Stimulated activated CD4-positive, alpha-beta T cell treated with anti-CD3 and anti-CD28 coated beads, Interleukin-4, amount 100 ng/mL, for 1 hour (primary cell): ENCODE measurements around the gene IPO4.

Experiments
- DNase-seq: peaks from one replicate; pipeline ENCODE4 v3.0.0-alpha.2; 2020

Gene IPO4

GRCh38 chr14:24194186-24194872 lies 5.7 kb upstream of the IPO4 start:
- no peak for DNase-seq

- DNase-seq: no peak
Measured at GRCh38 chr14:24192933-24193332, 4.3 kb upstream of the IPO4 start.

GRCh38 chr14:24190416-24190815 lies 1.8 kb upstream of the IPO4 start:
- DNase-seq: no peak

GRCh38 chr14:24189460-24189859 lies 844 bp upstream of the IPO4 start:
- DNase-seq: no peak

GRCh38 chr14:24189059-24189375 lies 401 bp upstream of the IPO4 start:
- DNase-seq: no peak

DNA sequence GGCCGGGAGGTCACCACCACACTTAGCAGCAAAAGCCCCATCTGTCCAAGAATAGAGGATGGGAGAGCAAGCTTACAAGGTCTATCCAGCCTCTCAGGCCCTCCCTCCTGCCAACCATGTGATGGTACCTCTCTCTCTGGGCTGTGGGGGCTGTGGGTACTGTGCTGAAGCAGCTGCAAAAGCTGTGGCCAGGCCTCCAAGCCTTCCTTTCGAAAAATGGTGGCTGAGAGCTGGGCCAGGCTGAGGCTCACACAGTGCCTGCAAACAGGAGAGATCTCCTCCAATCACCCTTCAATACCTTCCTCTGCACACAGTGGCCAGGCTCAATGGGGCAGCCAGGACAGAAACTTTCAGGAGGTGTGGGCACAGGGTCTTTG lies 1.1 kb downstream of the IPO4 start:
- DNase-seq: no peak

DNA sequence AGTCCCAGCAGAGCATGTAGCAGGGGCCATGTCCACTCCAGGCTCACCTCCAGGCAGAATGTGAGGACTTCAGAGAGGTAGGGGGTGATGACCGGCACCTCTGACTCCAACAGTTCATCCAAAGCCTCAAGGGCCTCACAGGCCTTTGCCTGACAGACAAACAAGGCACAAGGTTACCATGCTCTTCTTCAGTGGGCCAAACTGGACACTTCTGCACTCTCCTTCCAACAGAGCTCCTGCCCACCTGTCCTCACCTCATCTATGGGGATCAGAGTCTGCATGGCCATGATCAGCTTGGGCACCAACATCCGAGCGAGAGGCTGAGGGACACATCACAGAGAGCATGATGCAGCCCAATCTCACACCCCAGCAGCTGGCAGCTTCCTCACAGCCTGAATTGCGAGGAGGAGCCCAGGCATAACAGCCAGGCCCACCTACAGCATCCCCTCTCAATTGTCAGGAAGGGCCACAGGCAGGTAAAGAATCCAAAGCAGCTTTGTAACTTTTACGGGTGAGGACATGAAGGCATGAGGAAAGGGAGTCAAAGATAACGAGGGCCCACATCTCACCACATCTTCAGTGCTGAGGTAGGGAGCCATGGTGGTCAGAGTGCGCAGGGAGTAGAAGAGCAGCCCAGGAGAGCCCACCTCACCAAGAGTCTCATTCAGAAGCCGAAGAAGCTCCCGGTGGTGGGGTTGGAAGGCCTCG lies 1.6 kb downstream of the IPO4 start:
- no peak for DNase-seq

GRCh38 chr14:24185741-24186140 lies 2.9 kb downstream of the IPO4 start:
- DNase-seq: no peak

GRCh38 chr14:24185026-24185425 lies 3.6 kb downstream of the IPO4 start:
- DNase-seq: no peak

- DNase-seq: no peak
Measured at GRCh38 chr14:24184104-24184970, 4.3 kb downstream of the IPO4 start.

GRCh38 chr14:24183014-24183481 lies 5.6 kb downstream of the IPO4 start:
- DNase-seq: no peak

GRCh38 chr14:24182110-24182882 lies 6.3 kb downstream of the IPO4 start:
- no peak for DNase-seq

DNA sequence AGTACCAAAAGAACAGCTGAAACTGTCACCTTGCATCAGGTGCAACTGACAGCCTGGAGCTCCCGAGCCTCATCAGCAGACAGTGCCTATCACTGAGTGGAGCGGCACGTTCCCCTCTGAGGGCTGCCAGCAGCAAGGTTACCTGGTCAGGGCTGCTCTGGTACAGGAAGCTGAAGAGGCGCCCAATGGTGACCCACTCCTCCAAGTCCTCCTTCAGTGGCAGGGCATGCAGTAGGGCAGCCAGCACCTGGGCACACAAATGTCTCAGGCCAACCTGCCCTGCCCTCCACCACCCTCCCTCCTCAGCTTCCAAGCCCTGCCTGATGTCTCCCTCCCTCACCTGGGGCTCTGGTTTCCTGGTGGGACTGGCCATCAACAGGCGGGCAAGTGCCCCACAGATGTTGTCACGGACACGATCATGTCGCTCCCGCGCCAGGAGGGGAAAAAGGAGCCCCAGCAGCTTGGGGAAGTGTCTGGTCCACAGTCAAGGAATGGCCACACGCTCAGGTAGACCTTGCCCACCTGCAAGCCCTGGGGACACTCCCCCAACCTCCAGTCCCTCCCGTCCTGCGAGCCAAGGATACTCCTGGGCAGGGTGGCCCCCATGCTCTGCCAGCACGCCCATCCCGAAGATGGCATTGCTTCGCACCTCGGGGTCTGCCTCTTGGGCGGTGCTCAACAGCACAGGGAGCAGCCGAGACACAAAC lies 7.1 kb downstream of the IPO4 start:
- DNase-seq: no peak

- DNase-seq: no peak
Measured at GRCh38 chr14:24179961-24180796, 8.4 kb downstream of the IPO4 start.

DNA sequence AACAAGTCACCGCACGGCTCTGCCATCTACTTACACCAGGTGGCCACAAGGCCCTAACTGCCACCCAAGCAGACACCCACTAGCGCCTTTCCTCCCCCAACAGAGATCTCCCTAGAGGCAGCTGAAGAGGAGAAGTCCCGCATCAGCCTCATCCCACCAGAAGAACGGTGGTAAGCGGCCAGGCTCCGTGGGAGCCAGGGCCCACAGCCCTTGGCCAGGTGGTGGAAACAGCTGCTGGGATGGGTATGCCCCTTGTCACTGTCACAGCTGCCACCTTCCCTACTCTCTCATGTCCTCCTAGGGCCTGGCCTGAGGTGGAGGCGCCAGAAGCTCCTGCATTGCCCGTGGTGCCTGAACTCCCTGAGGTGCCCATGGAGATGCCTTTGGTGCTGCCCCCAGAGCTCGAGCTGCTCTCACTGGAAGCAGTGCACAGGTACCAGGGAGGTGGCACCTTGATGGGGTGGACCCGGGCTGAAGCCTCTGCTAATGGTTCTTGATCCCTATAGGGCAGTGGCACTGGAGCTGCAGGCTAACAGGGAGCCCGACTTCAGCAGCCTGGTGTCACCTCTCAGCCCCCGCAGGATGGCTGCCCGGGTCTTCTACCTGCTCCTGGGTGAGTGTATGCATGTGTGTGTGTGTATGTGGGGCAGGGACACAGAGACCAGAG lies 9.2 kb downstream of the IPO4 start:
- DNase-seq: no peak

DNA sequence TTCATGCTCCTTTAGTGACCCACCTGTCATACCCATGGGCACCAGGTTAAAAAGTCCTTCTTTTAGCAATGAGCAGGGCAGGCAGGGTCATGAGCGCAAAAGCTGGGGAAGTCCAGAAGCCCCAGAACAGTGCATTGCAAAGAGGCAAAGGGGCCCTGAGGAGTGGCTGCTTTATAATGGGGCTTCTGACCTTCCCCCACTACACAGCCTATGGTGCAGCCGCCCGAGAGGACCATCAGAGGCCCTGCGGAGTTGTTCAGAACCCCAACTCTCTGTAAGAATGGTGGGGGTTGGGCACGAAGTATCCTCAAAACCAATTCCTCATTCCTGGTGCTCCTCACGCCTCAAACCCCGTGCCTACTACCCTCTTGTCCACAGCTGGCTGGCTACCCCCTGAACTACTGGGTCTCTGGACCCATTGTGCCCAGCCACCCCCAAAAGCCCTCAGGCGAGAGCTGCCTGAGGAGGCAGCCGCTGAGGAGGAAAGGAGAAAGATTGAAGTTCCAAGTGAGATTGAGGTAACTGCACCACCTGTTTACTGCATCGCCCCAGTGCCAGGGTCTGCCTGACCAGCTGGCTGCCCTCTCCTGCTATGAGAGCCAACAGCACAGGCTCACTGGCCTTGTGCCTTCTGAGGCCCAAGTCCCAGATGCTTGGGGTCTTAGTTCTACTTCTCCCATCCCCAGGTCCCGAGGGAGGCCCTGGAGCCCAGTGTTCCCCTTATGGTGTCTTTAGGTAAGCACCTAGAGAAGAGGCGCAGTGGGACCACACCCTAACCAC lies 10.0 kb downstream of the IPO4 start:
- DNase-seq: no peak

GRCh38 chr14:24177891-24178290 lies 10.7 kb downstream of the IPO4 start:
- no peak for DNase-seq

- DNase-seq: no peak
Measured at GRCh38 chr14:24177041-24177825, 11.4 kb downstream of the IPO4 start.

DNA sequence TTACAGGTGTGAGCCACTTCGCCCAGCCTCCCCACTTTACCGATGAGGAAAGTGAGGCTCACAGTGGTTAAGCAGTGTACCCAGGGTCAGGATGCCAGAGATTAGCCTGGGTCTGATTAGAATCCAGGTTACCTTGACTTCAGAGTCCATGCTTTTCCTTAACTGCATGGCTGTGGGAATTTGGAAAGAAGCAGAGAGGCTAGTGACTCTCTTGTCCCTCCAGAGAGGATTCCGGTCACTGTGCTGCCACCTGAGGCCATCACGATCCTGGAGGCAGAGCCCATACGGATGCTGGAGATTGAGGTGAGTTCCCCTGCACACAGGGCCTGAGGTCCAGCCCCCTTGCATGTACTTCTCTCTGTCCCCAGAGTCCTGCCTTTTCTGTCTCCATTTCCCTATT lies 12.0 kb downstream of the IPO4 start:
- no peak for DNase-seq
